HT1080 (cell line): ENCODE data around the gene IVD. TPM values are rescaled to one million over a fixed set of nuclear protein-coding genes. Genes with fewer than 3 reads are reported as not detected.
"Not testable (repeated sequence)": the region's sequence is repeated elsewhere in the genome, so short reads cannot be mapped to it uniquely, and the experiment has no call there.

Experiments used
- DNase-seq: peaks from one replicate; pipeline ENCODE4 v3.0.0-alpha.2; 2015; ENCODE audit warnings: low read depth
- total RNA-seq: library from RNA; depleted of rRNA; stranded (reverse); fragments of >200 nt; shearing (Covaris generic); gene quantifications from 2 replicates; pipeline ENCODE4 v1.2.3, GENCODE V29; 2014

The IVD gene
- total RNA-seq, 1 experiment from 2014 or later = 18.5 TPM

DNA sequence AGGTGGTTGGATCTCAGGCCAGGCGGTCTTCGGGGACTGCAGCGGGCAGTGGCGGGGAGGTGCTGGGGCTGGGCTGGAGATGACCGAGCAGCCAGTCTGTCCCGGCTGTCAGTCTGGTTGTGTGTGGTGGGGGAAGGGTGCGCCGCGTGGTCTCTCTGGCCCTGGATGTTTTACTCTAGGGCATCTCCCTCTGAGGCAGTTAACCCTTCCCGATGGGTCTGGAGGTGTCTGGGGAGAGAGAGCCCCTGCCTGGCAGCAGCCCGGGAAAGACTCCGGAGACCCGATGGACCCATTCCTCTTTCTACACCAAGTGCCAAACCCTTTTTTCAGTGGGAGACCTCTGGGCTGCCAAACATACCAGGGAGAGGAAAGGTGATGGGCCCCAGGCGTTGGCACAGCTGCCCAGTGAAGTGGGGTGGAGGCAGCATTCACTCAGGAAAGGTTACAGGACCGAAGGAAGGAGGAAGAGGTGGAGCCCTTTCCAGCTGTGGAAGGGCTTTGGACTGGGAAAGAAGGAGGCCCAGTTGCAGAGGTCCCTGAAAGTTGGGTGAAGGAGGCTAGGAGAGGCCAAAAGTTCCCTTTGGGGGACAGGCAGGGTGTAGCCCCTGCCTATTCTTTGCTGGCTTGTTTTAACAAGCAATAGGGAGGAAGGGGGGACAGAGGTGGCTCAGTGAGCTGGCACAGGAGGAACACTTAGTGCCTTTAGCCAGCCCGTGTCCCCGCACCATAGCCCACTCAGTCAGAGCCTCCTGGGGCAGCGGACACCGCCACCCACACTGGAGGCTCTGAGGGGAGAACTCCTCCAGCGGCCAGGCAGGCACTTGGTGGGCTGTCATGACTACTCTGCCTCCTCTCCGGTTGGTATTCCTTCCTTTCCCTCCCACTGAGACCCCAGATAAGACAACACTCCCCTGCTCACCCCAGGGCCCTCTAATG is 32.4 kb downstream of the IVD start:
- DNase-seq = no peak

DNA sequence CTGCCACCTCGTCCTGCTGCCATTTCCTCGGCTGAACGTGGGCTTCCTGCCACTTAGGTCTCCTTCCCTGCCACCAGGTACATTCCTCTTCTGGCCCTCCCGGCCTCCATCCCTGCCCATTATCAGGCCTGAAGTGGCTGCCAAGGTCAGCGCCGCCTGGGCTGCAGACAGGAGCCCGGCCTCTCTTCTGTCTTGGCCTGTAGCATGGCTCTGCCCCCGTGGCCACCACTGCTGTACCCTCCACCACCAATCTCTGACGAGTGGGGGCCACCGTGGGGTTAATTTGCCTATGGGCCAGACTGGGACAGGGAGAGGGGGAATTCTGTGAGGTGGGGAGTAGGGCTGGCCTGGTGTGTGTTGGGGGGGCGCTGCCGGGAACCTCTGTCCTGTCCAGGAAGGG is 33.1 kb downstream of the IVD start:
- no peak for DNase-seq

DNA sequence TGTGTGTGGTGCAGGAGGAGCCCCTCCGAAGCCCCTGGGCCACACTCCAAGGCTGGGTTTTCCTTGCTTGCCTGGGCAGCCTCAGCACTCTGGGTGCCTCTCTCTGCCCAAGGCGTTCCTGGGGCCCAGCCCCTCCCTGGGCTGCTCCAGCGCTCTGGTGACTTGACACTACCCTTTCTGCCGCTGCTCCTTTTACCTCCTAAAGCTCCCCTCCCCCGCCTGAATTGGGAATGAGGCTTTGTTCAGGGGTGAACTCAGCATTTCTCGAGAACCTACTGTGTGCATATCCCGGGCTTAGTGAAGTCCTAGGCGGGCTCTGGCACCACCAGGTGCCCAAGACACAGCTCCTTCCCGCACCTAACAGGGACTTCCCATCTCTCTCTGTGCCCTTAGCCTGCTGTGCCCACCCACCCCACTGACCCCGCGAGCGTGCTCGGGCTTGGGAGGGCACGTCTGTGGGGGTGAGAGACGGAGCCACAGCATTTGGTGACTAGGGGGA is 33.9 kb downstream of the IVD start:
- DNase-seq = no peak

- no peak for DNase-seq
These were observed 34.6 kb downstream of the IVD start for GRCh38 chr15:40439960-40440742.

DNA sequence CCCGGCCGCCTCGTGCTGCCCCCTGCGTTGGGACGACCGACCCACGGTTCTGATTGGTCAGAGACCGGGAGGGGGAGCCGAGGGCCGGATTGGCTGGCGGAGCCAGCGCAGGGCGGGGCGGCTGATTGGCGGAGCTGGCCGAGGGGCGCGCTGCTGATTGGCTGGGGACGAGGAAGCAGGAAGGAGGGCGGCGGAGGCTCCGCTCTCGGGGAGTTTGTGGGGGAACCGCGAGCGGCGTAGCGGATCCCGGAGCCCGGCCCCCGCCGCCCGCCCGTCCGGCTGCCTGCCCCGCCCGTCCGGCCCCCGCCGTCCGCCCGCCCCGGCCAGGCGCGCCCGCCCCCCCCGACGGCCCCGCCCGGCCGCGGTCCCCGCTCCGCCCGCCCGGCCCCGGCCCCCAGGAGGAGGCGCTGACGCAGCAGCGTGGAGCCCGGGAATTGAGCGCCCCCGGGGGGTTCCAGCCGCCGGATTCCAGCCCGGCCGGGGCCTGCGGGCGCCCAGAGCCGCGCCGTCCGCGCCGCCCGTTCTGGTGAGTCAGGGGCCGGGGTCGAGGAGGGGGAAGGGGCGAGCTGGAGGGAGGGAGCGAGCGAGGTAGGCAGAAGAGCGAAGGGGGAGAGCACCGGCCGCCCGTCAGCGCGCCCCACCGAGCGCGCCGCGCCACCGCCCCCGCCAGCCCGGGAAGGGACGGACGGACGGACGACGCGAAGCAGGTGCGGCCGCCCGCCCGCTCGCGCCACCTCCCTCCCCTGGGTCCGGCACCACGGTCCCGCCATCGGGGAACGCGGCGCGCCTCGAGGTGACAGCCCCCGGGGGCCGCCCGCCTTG is 35.4 kb downstream of the IVD start, which contains the start of gene BAHD1:
TSS of gene BAHD1 (plus strand) at position 211 of the 822 bp plus-strand sequence. CDS start 17,512 bp downstream, outside the sequence.
- peak; percentile 92 for DNase-seq

GRCh38 chr15:40441565-40442531 is 36.3 kb downstream of the IVD start:
- no peak for DNase-seq

DNA sequence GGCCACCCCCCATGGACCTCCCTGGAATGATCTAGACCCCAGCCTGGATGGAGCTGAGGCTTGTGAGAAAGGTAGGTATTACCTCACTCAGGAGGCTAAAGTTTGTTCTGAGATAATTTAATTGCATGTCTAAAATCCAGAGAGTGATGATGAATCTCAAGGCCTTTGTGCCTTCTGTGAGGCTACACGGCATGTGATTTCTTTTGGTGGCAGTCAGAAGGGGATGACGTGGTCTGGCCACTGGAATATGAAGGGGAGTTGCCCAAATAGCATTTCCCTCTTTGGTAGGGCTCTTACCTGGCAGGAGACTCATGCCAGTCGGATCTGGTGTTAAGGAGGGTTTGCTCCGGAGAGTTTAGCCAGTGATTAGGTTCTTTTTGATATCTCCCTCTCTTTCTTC is 37.7 kb downstream of the IVD start:
- no peak for DNase-seq

- no peak for DNase-seq
These were observed 38.3 kb downstream of the IVD start for GRCh38 chr15:40443846-40444245.

- no peak for DNase-seq
These were observed 39.1 kb downstream of the IVD start for GRCh38 chr15:40444736-40445135.

- peak; percentile 55 for DNase-seq
These were observed 39.9 kb downstream of the IVD start for GRCh38 chr15:40445421-40445922.

DNA sequence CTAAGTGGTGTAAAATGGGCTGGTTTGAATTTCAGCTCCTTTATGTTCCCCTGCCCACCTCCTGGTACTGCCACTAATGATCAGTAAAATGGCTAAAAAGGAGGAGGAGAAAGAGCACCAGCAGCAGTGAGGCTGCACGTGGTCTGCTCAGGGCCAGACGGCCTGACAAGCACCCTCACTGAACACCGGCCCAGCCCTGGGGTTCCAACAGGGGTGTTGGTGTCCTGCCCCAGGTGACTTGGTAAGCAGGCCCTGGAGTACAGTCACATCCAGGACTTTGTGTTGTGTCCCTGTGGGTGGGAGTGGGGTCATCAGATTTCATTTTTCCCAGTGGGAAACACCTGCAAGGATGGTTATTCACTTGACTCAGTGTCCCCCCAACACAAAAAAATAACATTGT is 40.5 kb downstream of the IVD start:
- DNase-seq = no peak

DNA sequence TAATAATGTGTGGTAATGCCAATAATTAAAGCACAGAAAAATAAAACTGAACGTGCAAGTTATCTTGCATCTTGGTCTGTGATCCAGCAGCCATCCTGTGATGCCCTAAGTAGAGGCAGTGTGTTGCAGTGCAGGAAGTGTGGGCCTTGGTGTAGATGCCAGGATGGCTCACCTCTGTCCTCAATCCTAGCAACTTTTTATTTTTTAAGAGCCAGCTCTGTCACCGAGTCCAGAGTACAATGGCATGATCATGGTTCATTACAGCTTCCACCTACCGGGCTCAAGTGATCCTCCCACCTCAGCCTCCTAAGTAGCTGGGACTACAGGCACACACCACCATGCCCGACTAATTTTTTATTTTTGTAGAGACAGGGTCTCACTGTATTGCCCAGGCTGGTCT is 42.8 kb downstream of the IVD start:
- DNase-seq = no peak

- peak; percentile 75 for DNase-seq
These were observed 43.7 kb downstream of the IVD start for GRCh38 chr15:40449275-40449674.

- DNase-seq = no peak
These were observed 44.5 kb downstream of the IVD start for GRCh38 chr15:40450047-40450446.

DNA sequence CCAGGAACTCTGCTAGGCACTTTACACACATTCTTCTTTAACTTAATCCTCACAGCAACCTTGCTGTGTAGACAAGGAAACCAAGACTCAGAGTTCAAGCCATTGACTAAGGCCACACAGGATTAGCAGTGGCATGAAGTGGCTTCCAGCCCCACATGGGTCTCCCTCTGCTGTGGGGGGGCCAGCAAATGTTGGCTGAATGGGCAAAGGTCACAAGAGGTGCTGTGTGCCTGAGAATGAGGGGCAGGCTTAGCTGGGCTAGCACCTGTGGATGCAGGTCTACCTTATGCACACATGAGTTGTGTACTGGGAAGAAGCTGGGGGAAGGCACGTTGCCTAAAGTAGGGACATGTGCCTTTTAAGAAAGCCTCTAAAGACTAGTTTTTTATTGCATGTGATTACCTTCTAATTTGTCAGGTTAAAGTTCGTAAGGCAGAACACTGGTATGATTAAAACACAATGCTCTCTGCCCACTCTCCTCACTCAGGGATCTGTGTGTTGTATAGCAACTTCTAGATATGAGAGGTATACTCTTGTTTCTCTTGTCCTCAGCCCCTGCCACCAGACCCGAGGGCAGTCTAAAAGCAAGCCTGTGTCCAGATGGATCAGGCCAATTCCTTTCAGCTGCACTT is 46.0 kb downstream of the IVD start:
- no peak for DNase-seq

GRCh38 chr15:40452296-40453090 is 46.9 kb downstream of the IVD start:
- DNase-seq = no peak

GRCh38 chr15:40453941-40454340 is 48.3 kb downstream of the IVD start:
- DNase-seq = not testable (repeated sequence)

DNA sequence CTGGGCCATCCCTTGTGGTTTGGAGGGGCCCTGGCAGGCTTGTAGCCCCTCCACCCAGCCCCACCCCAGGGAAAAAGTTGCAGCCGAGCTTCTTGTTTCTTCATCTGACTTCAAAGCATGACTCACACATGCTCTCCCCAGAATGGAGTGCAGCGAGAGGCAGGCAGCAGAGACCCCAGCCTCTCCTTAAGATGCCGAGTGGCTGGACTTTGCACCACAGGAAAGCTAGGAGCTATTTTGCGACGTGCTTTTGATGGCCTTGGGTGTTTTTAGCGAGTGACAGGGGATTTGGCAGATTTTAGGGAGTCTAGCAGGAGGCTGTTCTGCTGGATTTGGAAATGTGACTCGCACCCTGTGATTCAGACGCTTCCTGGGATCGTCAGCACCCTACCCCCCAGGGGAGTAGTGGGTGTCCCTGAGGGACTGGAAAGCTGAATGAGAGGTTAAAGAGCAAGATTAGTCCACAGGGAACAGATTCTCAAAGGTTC is 49.4 kb downstream of the IVD start:
- peak; percentile 56 for DNase-seq
